ENCODE data around the gene MICAL2. TPM values are rescaled to one million over a fixed set of nuclear protein-coding genes. Genes with fewer than 3 reads are reported as not detected.

MICAL2 gene
- total RNA-seq, 1 donor from 2014 or later, result 10.0 TPM

GRCh38 chr11:12284316-12285050 is 174.1 kb downstream of the MICAL2 start:
- Mint-ChIP-seq H3K9me3 (ENCODE audit: low read depth) (no peaks in the 10 kb centered on the region), H3K27me3 (peaks cover 6% of the 10 kb centered on the region), H3K4me1 (ENCODE audit: low read depth) (peaks cover 8% of the 10 kb centered on the region), H3K27ac (no peak overlapping the region), H3K4me3 (ENCODE audit: low read depth) (no peak overlapping the region), H3K36me3 (ENCODE audit: insufficient read depth) (no peaks in the 10 kb centered on the region)
- TF ChIP-seq, protein P1, sequence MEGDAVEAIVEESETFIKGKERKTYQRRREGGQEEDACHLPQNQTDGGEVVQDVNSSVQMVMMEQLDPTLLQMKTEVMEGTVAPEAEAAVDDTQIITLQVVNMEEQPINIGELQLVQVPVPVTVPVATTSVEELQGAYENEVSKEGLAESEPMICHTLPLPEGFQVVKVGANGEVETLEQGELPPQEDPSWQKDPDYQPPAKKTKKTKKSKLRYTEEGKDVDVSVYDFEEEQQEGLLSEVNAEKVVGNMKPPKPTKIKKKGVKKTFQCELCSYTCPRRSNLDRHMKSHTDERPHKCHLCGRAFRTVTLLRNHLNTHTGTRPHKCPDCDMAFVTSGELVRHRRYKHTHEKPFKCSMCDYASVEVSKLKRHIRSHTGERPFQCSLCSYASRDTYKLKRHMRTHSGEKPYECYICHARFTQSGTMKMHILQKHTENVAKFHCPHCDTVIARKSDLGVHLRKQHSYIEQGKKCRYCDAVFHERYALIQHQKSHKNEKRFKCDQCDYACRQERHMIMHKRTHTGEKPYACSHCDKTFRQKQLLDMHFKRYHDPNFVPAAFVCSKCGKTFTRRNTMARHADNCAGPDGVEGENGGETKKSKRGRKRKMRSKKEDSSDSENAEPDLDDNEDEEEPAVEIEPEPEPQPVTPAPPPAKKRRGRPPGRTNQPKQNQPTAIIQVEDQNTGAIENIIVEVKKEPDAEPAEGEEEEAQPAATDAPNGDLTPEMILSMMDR (IDR thresholded peaks at IDR 0.05; ENCODE audit: unreplicated experiment), result no peak
- DNase-seq (ENCODE audit: low spot score, unreplicated experiment), result no peak

GRCh38 chr11:12285106-12285505 is 174.7 kb downstream of the MICAL2 start:
- Mint-ChIP-seq H3K4me1 (ENCODE audit: low read depth) (peaks cover 6% of the 10 kb centered on the region), H3K36me3 (ENCODE audit: insufficient read depth) (no peaks in the 10 kb centered on the region), H3K27me3 (peaks cover 6% of the 10 kb centered on the region), H3K27ac (no peak overlapping the region), H3K9me3 (ENCODE audit: low read depth) (no peaks in the 10 kb centered on the region), H3K4me3 (ENCODE audit: low read depth) (no peak overlapping the region)
- TF ChIP-seq, protein P1 (IDR thresholded peaks at IDR 0.05; ENCODE audit: unreplicated experiment), result no peak
- no peak for DNase-seq (ENCODE audit: low spot score, unreplicated experiment)

- Mint-ChIP-seq H3K36me3 (ENCODE audit: insufficient read depth) (no peaks in the 10 kb centered on the region), H3K4me3 (ENCODE audit: low read depth) (no peak overlapping the region), H3K27me3 (peaks cover 9% of the 10 kb centered on the region), H3K9me3 (ENCODE audit: low read depth) (no peaks in the 10 kb centered on the region), H3K27ac (no peak overlapping the region), H3K4me1 (ENCODE audit: low read depth) (peaks cover 1% of the 10 kb centered on the region)
- DNase-seq (ENCODE audit: low spot score, unreplicated experiment), result no peak
- TF ChIP-seq, protein P1 (IDR thresholded peaks at IDR 0.05; ENCODE audit: unreplicated experiment), result no peak
Measured at GRCh38 chr11:12285811-12286222, 175.4 kb downstream of the MICAL2 start.

GRCh38 chr11:12286606-12287005 is 176.2 kb downstream of the MICAL2 start:
- TF ChIP-seq, protein P1 (IDR thresholded peaks at IDR 0.05; ENCODE audit: unreplicated experiment), result no peak
- Mint-ChIP-seq H3K4me1 (ENCODE audit: low read depth) (peaks cover 1% of the 10 kb centered on the region), H3K9me3 (ENCODE audit: low read depth) (no peaks in the 10 kb centered on the region), H3K27ac (no peak overlapping the region), H3K4me3 (ENCODE audit: low read depth) (no peak overlapping the region), H3K36me3 (ENCODE audit: insufficient read depth) (no peaks in the 10 kb centered on the region), H3K27me3 (peaks cover 11% of the 10 kb centered on the region)
- DNase-seq (ENCODE audit: low spot score, unreplicated experiment), result no peak

- H3K27me3 Mint-ChIP-seq, result peaks cover 11% of the 10 kb centered on the region
- H3K9me3 Mint-ChIP-seq (ENCODE audit: low read depth), result no peaks in the 10 kb centered on the region
- H3K4me3 Mint-ChIP-seq (ENCODE audit: low read depth), result no peak overlapping the region
- TF ChIP-seq, protein P1 (IDR thresholded peaks at IDR 0.05; ENCODE audit: unreplicated experiment), result no peak
- H3K27ac Mint-ChIP-seq, result no peak overlapping the region
- H3K4me1 Mint-ChIP-seq (ENCODE audit: low read depth), result peaks cover 1% of the 10 kb centered on the region
- no peak for DNase-seq (ENCODE audit: low spot score, unreplicated experiment)
- H3K36me3 Mint-ChIP-seq (ENCODE audit: insufficient read depth), result no peaks in the 10 kb centered on the region
Measured at GRCh38 chr11:12287009-12287373, 176.6 kb downstream of the MICAL2 start.
